Measurements from ENCODE around the gene C1orf116.

Gene C1orf116

DNA sequence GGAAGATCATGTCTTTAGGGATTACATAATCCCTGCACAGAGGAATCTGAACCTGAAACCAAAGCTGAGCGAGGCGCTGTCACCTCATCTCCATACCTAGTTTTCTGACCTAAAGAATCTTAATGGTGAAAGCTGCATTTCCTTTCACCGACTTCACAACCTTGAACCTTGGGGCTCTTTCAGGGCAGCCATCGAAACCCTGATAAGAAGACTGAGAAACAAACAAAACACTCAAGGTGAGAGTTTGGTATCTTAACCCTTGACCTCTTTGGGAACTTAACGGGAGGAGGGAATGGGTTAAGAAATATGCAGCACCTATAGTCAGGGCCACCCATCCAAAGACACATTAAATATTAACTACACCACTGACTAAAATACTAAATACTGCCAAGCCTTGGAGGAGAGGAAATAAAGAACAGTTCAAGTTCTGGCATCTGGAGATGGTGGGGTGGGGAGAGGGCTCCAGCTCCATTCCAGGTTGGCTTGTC lies 2.0 kb downstream of the C1orf116 start:
- ChIA-PET POLR2A (no interaction called here), CTCF (interaction anchor here (0.6 to 8.1 kb wide), 5 partner anchors 9 to 48 kb away, joined by 3 to 53 read pairs (median 4); partner anchors contain the start of gene YOD1)
- H3K4me3 ChIP-seq (ENCODE audit: low read depth, low read length), result no peak overlapping the region
- no peak for DNase-seq (ENCODE audit: low read depth, low spot score)
- TF ChIP-seq, protein P1, sequence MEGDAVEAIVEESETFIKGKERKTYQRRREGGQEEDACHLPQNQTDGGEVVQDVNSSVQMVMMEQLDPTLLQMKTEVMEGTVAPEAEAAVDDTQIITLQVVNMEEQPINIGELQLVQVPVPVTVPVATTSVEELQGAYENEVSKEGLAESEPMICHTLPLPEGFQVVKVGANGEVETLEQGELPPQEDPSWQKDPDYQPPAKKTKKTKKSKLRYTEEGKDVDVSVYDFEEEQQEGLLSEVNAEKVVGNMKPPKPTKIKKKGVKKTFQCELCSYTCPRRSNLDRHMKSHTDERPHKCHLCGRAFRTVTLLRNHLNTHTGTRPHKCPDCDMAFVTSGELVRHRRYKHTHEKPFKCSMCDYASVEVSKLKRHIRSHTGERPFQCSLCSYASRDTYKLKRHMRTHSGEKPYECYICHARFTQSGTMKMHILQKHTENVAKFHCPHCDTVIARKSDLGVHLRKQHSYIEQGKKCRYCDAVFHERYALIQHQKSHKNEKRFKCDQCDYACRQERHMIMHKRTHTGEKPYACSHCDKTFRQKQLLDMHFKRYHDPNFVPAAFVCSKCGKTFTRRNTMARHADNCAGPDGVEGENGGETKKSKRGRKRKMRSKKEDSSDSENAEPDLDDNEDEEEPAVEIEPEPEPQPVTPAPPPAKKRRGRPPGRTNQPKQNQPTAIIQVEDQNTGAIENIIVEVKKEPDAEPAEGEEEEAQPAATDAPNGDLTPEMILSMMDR (IDR thresholded peaks at IDR 0.05; ENCODE audit: insufficient read depth, low read length, missing control alignments), result no peak

DNA sequence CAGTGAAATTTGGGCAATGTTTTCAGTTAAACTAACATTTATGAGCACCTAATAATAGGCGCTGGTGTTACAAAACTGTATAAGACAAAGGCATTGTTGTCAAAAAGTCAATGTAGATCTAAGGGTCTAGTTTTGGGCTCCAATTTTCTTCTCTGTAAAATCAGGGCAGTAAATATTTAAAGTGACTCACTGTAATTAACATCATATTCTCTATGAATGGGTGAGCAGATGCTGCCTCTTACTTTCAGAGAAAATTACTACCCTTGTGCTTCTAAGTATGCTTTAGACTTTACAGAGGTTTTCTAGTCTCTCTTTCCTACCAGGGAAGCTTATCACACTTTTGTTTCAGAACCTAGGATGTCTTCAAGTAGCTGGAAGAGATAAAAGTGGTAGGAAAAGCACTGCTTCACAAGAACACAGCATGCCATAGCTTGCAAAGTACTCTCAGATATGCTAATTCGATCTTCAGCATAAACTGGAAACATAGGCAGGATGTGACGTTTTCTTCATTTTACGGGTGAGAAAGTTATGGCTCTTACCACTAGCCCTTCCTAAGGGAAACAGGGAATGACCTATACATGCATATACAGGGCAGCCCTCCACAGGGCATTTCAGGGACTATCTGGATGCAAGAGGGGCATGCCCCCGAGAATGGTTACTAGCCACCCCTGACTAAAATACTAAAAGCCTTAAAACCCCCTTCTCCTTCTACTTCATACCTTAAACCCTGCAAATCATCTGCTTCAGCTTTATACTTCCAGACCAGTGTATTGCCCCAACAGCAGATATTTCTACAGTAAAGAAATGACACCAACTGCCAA lies 2.6 kb downstream of the C1orf116 start:
- POLR2A ChIA-PET, result interaction anchor here (0.7 kb wide), 1 partner anchor 384 kb away, joined by 3 read pairs; no protein-coding TSS in a partner anchor
- DNase-seq (ENCODE audit: low read depth, low spot score), result no peak
- no peak overlapping the region for H3K4me3 ChIP-seq (ENCODE audit: low read depth, low read length)
- TF ChIP-seq, protein P1 (IDR thresholded peaks at IDR 0.05; ENCODE audit: insufficient read depth, low read length, missing control alignments), result no peak
- CTCF ChIA-PET, result interaction anchor here (1.1 to 8.1 kb wide), 5 partner anchors 9 to 49 kb away, joined by 3 to 53 read pairs (median 4); partner anchors contain the start of gene YOD1

DNA sequence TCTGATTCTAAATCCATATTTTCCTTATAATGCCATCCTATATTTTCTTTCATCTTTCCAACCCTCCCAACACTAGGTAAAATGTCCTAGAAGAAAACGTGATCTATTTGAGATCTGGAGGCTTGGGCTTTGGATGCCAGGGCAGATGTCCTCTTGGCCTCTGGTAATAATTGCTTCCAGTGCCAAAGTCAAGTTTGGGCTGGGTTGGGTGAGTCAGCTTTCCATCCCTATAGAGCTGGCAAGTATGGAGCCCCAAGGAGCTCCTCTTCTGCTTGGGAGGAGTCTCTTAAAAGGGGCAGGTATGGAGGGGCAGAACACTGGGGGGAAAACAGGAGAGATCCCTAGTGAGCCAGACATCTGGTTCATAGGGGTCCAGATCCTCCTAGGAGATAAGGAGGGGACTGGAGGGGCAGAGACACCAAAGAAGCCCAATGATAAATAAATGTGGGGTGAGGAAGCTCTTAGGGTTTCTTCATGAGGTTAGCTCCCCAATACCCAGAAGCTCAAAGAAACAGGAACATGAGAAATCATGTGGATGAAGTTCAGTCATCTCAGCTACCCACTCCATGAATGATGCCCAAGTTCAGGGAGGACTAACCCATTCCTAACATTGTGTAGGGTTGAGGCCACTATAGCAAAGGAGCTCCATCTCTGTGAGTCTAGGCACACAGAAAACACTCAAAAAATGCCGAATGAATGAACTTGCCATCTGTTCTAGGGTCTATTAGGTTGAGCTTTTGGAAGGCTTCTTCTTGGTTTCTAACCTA lies 3.5 kb downstream of the C1orf116 start:
- no peak overlapping the region for H3K4me3 ChIP-seq (ENCODE audit: low read depth, low read length)
- TF ChIP-seq, protein P1 (IDR thresholded peaks at IDR 0.05; ENCODE audit: insufficient read depth, low read length, missing control alignments), result no peak
- ChIA-PET CTCF (interaction anchor here (1.1 to 8.1 kb wide), 5 partner anchors 10 to 50 kb away, joined by 3 to 53 read pairs (median 4); partner anchors contain the start of gene YOD1), POLR2A (no interaction called here)
- no peak for DNase-seq (ENCODE audit: low read depth, low spot score)

DNA sequence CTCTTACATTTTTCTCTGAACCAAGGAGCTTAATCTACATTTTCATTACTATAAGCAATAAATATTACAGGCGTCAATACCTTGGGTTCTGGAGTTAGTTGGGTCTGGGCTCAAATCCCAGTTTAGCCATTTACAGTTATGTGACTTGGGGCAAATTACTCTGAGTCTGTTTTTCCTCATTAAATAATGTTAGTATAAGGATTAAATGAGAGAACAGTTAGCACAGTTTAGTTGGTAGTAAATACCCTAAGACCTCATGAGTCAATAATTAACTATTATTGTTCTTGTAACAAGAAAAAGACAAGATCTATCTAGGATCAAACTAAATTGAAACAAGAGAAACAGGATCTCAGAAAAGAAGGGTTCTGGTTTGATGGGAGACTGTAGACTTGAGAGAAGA lies 4.6 kb downstream of the C1orf116 start:
- DNase-seq (ENCODE audit: low read depth, low spot score), result no peak
- POLR2A ChIA-PET, result no interaction called here
- H3K4me3 ChIP-seq (ENCODE audit: low read depth, low read length), result no peak overlapping the region
- TF ChIP-seq, protein P1 (IDR thresholded peaks at IDR 0.05; ENCODE audit: insufficient read depth, low read length, missing control alignments), result no peak
- CTCF ChIA-PET, result interaction anchor here (8.1 kb wide), 1 partner anchor 21 kb away, joined by 53 read pairs; the partner anchor contains the start of gene YOD1

DNA sequence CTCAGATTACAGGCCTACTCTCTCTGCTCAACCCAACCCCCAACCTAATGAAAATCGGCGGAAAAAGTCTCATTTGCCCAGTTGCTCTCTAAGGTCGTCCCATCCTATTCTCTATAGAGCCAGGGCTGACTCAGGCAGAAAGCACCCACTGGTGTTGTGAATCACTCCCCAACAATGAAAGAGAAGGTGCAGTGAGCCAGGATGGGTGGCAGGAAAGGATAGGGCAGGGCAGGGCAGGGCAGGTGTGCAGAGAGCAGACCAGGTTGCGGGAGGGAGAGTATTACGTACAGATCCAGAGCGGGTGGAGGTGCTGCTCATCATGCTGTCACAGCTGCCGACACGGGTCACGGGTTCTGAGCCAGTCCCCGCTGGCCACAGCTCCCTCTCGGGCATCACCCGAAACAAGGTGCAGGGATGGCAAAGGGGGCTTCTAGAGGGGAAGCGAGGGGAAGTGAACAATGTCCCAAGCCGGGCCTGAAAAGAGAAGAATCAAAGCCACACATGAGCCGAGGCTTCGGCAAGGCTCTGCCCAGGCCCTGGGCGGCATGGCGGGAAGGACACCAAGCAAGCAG lies 5.3 kb downstream of the C1orf116 start:
- CTCF ChIA-PET, result interaction anchor here (2.5 to 10.4 kb wide), 3 partner anchors 12 to 22 kb away, joined by 6 to 92 read pairs (median 53); partner anchors contain the start of gene YOD1
- DNase-seq (ENCODE audit: low read depth, low spot score), result no peak
- TF ChIP-seq, protein P1 (IDR thresholded peaks at IDR 0.05; ENCODE audit: insufficient read depth, low read length, missing control alignments), result no peak
- no peak overlapping the region for H3K4me3 ChIP-seq (ENCODE audit: low read depth, low read length)
- POLR2A ChIA-PET, result no interaction called here

Measured in AG04449 (cell line).